CD4-positive, alpha-beta T cell treated with Interleukin-4 for 4 hours (primary cell): ENCODE measurements around the gene SREK1IP1.

ENCODE experiments used
- DNase-seq: peaks from one replicate; pipeline ENCODE4 v3.0.0-alpha.2; 2020

SREK1IP1 gene

GRCh38 chr5:64768358-64769312 is at the start of gene SREK1IP1, which contains the start of gene CWC27:
SREK1IP1 (minus strand) TSS chr5:64768691; CDS start chr5:64768517, 174 bp downstream.
CWC27 (plus strand) TSS chr5:64768930; CDS start chr5:64769147, 217 bp downstream.
- peak; percentile 87 for DNase-seq

- DNase-seq, result no peak
Observed at GRCh38 chr5:64818245-64818644, 49.8 kb upstream of the SREK1IP1 start.

- DNase-seq, result no peak
Observed at GRCh38 chr5:64814073-64814472, 45.6 kb upstream of the SREK1IP1 start.

- peak; percentile 53 for DNase-seq
Observed at GRCh38 chr5:64811050-64811640, 42.7 kb upstream of the SREK1IP1 start.

GRCh38 chr5:64807520-64807919 is 39.0 kb upstream of the SREK1IP1 start:
- DNase-seq, result no peak

- DNase-seq, result no peak
Observed at GRCh38 chr5:64806537-64806936, 38.0 kb upstream of the SREK1IP1 start.

GRCh38 chr5:64800926-64801325 is 32.4 kb upstream of the SREK1IP1 start:
- DNase-seq, result no peak

- DNase-seq, result no peak
Observed at GRCh38 chr5:64796301-64796700, 27.8 kb upstream of the SREK1IP1 start.

GRCh38 chr5:64794053-64794770 is 25.7 kb upstream of the SREK1IP1 start:
- no peak for DNase-seq

- no peak for DNase-seq
Observed at GRCh38 chr5:64792469-64792868, 24.0 kb upstream of the SREK1IP1 start.

GRCh38 chr5:64790210-64790609 is 21.7 kb upstream of the SREK1IP1 start:
- DNase-seq, result no peak

- DNase-seq, result no peak
Observed at GRCh38 chr5:64789457-64789856, 21.0 kb upstream of the SREK1IP1 start.

- DNase-seq, result no peak
Observed at GRCh38 chr5:64788156-64788555, 19.7 kb upstream of the SREK1IP1 start.

GRCh38 chr5:64786372-64786771 is 17.9 kb upstream of the SREK1IP1 start:
- DNase-seq, result no peak

- peak; percentile 73 for DNase-seq
Observed at GRCh38 chr5:64784451-64785025, 16.0 kb upstream of the SREK1IP1 start.

GRCh38 chr5:64775291-64775690 is 6.8 kb upstream of the SREK1IP1 start:
- DNase-seq, result no peak

- no peak for DNase-seq
Observed at GRCh38 chr5:64773533-64773932, 5.0 kb upstream of the SREK1IP1 start.

- DNase-seq, result no peak
Observed at GRCh38 chr5:64771736-64772135, 3.2 kb upstream of the SREK1IP1 start.

- DNase-seq, result no peak
Observed at GRCh38 chr5:64769855-64770254, 1.4 kb upstream of the SREK1IP1 start.

GRCh38 chr5:64767959-64768357 is 533 bp downstream of the SREK1IP1 start:
- DNase-seq, result peak; percentile 6

GRCh38 chr5:64766941-64767340 is 1.6 kb downstream of the SREK1IP1 start:
- DNase-seq, result no peak

- DNase-seq, result peak; percentile 25
Observed at GRCh38 chr5:64765804-64766504, 2.5 kb downstream of the SREK1IP1 start.
